WI38 (cell line): Measurements from ENCODE around the gene RREB1.

Experiments
- H3K4me3 ChIP-seq: 2 replicates; pipeline ENCODE4 v1.5.1; 2011; ENCODE audit warnings: low read depth, mild to moderate bottlenecking, control low read depth, low read length
- TF ChIP-seq, protein P1 (sequence below): IDR thresholded peaks from 2 replicates; pipeline ENCODE4 v1.5.1; 2012; ENCODE audit warnings: low read depth, mild to moderate bottlenecking, control low read depth, low read length

The RREB1 gene

DNA sequence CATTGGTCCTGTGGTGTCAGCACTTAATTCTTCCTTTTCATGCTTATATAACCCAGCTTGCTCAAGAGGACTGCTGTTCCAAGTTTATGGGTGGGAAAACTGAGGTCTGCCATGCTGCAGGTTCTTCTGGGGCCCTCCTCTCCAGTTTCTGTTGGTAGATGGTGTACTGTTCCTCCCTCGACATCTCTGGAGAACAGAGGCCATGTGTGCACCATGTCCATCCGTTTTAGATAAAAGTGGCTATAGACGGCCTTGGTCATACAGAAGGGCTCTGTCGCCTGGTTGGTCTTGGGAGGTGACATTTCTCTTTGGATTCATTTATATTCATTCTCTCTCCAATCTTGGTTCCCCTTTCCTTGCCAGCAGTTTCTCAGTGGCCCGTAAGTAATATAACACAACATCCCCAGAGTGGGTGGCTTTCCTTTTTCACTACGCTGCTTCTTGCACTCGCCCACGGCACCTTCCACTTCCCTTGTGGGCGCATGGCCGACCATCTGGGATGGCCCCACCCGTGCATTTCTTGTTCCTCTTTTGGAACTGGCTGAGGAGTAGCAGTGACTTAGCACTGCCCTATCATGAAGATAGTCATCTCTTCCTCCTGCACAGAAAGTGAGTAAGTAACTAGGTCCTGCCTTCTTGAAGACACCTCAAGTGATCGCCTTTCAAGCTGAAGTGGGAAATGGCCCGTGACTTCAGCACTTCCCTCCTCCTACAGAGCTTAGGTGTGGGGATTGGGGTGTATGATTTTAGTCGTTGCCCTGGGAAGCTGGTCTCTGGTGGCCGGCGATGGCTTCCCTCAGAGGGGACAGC is 94.2 kb downstream of the RREB1 start:
- TF ChIP-seq, protein P1, sequence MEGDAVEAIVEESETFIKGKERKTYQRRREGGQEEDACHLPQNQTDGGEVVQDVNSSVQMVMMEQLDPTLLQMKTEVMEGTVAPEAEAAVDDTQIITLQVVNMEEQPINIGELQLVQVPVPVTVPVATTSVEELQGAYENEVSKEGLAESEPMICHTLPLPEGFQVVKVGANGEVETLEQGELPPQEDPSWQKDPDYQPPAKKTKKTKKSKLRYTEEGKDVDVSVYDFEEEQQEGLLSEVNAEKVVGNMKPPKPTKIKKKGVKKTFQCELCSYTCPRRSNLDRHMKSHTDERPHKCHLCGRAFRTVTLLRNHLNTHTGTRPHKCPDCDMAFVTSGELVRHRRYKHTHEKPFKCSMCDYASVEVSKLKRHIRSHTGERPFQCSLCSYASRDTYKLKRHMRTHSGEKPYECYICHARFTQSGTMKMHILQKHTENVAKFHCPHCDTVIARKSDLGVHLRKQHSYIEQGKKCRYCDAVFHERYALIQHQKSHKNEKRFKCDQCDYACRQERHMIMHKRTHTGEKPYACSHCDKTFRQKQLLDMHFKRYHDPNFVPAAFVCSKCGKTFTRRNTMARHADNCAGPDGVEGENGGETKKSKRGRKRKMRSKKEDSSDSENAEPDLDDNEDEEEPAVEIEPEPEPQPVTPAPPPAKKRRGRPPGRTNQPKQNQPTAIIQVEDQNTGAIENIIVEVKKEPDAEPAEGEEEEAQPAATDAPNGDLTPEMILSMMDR: no peak
- H3K4me3 ChIP-seq: no peak overlapping the region

DNA sequence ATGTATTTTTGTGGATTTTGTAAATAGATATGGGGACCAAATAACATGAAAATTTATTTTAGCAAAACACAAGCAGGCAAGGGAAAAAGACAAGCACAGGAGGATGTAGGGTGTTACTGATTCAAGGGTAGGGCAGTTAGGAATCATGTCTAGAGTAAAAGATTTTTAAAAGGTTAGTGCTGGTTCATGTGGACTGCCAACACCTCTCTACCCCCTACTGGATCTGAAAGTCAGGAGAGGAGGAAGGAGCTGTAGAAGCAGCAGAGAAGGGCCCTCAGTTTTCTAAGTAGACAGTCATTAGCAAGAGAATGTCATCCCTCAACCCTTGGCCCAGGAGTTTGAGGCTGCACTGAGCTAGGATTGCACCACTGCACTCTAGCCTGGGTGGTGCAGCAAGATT is 95.2 kb downstream of the RREB1 start:
- H3K4me3 ChIP-seq: no peak overlapping the region
- TF ChIP-seq, protein P1: no peak

DNA sequence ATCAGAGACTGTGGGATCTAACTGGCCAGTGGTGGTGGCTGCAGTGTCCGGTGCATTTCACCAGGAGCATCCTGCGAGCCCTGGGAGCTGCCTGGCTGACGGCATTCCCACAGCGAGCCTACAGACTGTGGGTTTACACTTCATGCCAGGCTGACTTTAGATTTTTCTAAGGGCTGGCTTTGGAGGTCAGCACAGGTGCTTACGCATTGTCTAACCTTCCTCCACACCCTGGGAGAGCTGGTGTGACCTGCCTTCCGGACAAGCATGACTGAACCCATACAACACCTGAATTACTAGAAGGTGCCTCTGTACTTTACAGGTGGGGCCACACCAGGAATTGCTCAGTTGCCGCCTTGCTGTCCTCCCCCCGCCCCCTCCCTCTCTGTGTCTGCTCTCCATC is 96.2 kb downstream of the RREB1 start:
- TF ChIP-seq, protein P1: no peak

DNA sequence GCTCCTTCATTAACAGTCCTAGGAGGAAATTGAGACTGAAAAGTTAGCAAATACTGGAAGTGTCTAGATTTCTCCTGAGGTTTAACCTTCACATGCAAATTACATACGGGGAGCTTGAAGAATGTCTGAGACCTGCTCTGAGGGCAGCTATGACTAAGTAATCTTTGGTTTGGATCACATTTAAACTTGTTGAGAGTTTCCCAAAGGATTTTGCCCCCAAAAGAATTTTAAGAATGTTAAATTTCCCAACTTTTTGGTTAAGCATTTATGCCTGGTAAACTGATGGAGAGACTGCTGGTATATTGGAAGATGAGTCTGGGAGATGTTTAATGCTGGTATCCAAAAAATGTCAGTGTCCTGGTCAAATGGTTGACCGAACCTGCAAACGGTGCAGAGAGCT is 97.0 kb downstream of the RREB1 start:
- H3K4me3 ChIP-seq: no peak overlapping the region
- TF ChIP-seq, protein P1: no peak

More for the DNA sequence above, 96.2 kb downstream of the RREB1 start:
- no peak overlapping the region for H3K4me3 ChIP-seq

DNA sequence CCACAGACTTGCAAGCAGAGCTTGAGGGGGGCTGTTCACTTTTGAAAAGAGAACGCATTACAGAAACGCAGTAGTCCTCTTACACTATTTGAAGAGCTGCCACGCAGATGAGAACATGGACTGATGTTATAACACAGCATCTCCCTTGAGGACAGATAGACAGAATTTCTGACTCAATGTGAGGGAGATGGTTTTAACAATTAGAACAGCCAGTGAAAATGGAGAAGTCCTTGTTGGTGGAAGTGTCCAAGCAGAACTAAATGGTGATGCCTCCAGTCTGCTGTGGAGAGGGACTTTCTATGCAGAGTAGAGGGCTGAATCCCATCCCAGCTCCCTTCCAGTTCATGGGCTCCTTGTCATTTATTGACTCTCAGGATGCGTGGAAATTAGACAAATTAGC is 100.0 kb downstream of the RREB1 start:
- TF ChIP-seq, protein P1: no peak
- no peak overlapping the region for H3K4me3 ChIP-seq

DNA sequence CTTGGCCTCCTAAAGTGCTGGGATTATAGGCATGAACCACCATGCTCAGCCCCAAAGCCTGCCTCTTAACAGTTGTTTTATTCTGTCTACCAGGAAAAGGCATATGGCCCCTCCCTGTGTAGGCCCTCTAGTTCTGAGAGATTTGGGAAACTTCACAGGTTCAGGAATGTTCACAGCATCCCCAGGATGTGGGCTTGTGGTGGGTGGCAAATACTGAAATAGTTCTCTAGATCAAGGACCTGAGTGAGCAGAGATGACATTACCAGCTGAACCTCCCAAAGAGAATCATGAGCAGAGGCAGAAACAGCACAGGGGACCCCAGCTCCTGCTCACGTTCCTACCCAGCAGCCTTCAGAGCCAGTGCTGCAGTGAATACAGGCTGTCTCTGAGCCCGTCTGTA is 105.7 kb downstream of the RREB1 start:
- TF ChIP-seq, protein P1: no peak
- no peak overlapping the region for H3K4me3 ChIP-seq

DNA sequence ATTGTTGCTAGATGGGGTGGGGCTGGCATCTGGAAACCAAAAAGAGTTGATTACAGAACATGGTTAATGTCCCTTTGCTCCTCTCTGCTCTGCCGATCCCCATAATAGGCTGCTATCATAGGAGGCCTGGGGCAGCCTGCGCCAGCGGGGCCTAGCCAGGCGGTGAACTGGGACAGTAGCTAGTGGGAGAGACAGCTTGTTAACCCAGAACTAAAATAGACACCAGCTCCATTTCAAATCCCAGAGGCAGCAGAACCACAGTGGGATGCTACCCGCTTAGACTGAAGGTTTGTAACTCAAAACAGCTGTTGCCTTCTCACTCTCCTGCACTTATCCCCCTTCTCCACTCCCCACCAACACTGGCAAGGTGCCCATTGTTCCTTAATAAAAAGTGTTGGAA is 106.7 kb downstream of the RREB1 start:
- no peak overlapping the region for H3K4me3 ChIP-seq
- TF ChIP-seq, protein P1: no peak
